Ramos (cell line): ENCODE results near the gene PATJ.
"Not testable (repeated sequence)": the region's sequence is repeated elsewhere in the genome, so short reads cannot be mapped to it uniquely, and the experiment has no call there.

ENCODE experiments used
- in situ Hi-C: fragments of 300-500 bp; cut with MboI; formaldehyde crosslinking; loops from one replicate; pipeline ENCODE4 v1.14.3; 2022; ENCODE audit warnings: low sequenced_read_pairs; ENCODE audit not compliant: unreplicated experiment

PATJ gene

GRCh38 chr1:62126579-62127290, 384.5 kb downstream of the PATJ start:
- in situ Hi-C loops, result no loop called here

GRCh38 chr1:62128745-62129144, 386.5 kb downstream of the PATJ start:
- in situ Hi-C loops, result no loop called here

GRCh38 chr1:62131093-62131725, 388.9 kb downstream of the PATJ start:
- in situ Hi-C loops, result no loop called here

GRCh38 chr1:62138029-62138428, 395.7 kb downstream of the PATJ start:
- in situ Hi-C loops, result no loop called here

GRCh38 chr1:62139410-62139809, 397.1 kb downstream of the PATJ start:
- in situ Hi-C loops, result no loop called here

- in situ Hi-C loops, result no loop called here
Observed at GRCh38 chr1:62140666-62141065, 398.4 kb downstream of the PATJ start.

GRCh38 chr1:62142496-62142895, 400.2 kb downstream of the PATJ start:
- in situ Hi-C loops, result no loop called here

GRCh38 chr1:62144238-62144831, 402.1 kb downstream of the PATJ start:
- in situ Hi-C loops, result no loop called here

- in situ Hi-C loops, result loop anchor here (25.0 kb wide), 1 partner anchor 577 kb away; no protein-coding TSS in a partner anchor
Observed at GRCh38 chr1:62159940-62160348, 417.7 kb downstream of the PATJ start.

- in situ Hi-C loops, result loop anchor here (25.0 kb wide), 1 partner anchor 576 kb away; no protein-coding TSS in a partner anchor
Observed at GRCh38 chr1:62161711-62162110, 419.4 kb downstream of the PATJ start.

GRCh38 chr1:62170380-62170779, 428.1 kb downstream of the PATJ start:
- in situ Hi-C loops, result loop anchor here (10.0 to 25.0 kb wide), 2 partner anchors 234 to 567 kb away; no protein-coding TSS in a partner anchor

GRCh38 chr1:62175568-62176179, 433.4 kb downstream of the PATJ start:
- in situ Hi-C loops, result loop anchor here (10.0 kb wide), 1 partner anchor 229 kb away; no protein-coding TSS in a partner anchor

GRCh38 chr1:62176597-62177312, 434.5 kb downstream of the PATJ start:
- in situ Hi-C loops, result loop anchor here (10.0 kb wide), 1 partner anchor 228 kb away; no protein-coding TSS in a partner anchor

- in situ Hi-C loops, result loop anchor here (10.0 kb wide), 1 partner anchor 227 kb away; no protein-coding TSS in a partner anchor
Observed at GRCh38 chr1:62177621-62178020, 435.3 kb downstream of the PATJ start.

- in situ Hi-C loops, result loop anchor here (10.0 kb wide), 1 partner anchor 226 kb away; no protein-coding TSS in a partner anchor
Observed at GRCh38 chr1:62178372-62178771, 436.1 kb downstream of the PATJ start.

GRCh38 chr1:62180054-62180453, 437.8 kb downstream of the PATJ start:
- in situ Hi-C loops, result not testable (repeated sequence)

- in situ Hi-C loops, result no loop called here
Observed at GRCh38 chr1:62180639-62181038, 438.4 kb downstream of the PATJ start.

GRCh38 chr1:62181532-62181931, 439.3 kb downstream of the PATJ start:
- in situ Hi-C loops, result no loop called here

- in situ Hi-C loops, result not testable (repeated sequence)
Observed at GRCh38 chr1:62182157-62182556, 439.9 kb downstream of the PATJ start.
